Measurements from ENCODE around the gene KLK4. TPM values are rescaled to one million over a fixed set of nuclear protein-coding genes. Genes with fewer than 3 reads are reported as not detected.

KLK4 gene
- total and polyA plus RNA-seq, 10 of the 15 experiments (the other 5 are each of a cell fraction or from before 2014, with no cell fraction given): 0.06 to 0.31 TPM; not detected in 8

GRCh38 chr19:50874211-50874610 is 37.0 kb downstream of the KLK4 start:
- no peak overlapping the region for H3K4me2 ChIP-seq (ENCODE audit: control insufficient read depth, insufficient read depth)
- intact Hi-C loops (cut with micrococcal nuclease; ENCODE audit: unreplicated experiment): no loop called here
- H3K9me3 ChIP-seq (replicated peaks; ENCODE audit: control insufficient read depth, insufficient read depth, low read length): no peaks in the 10 kb centered on the region
- in situ Hi-C loops (cut with MboI): no loop called here
- ChIA-PET RAD21 (ENCODE audit: unreplicated experiment) (no interaction called here), CTCF (interaction anchor here (0.9 kb wide), 1 partner anchor 36 kb away, joined by 3 read pairs; no protein-coding TSS in a partner anchor), SMC1A (ENCODE audit: uncharacterized antibody, unreplicated experiment) (no interaction called here), POLR2A (no interaction called here)
- H3K79me2 ChIP-seq (ENCODE audit: control insufficient read depth, insufficient read depth, low read length): no peaks in the 10 kb centered on the region
- H2AFZ ChIP-seq (ENCODE audit: control insufficient read depth, low read depth, low read length): no peak overlapping the region
- no peak overlapping the region for H3K4me3 ChIP-seq
- FAIRE-seq (no peak), DNase-seq (ENCODE audit: low read depth, low spot score) (no peak), ATAC-seq (no peak)
- no peak for TF ChIP-seq TBL1XR1 (IDR thresholded peaks at IDR 0.05; ENCODE audit: low read depth, low read length)
- TF ChIP-seq KAT2A (conservative IDR thresholded peaks at IDR 0.05; ENCODE audit: control insufficient read depth, low read depth, low read length): no peak
- no peak for TF ChIP-seq MYB (IDR thresholded peaks at IDR 0.05; ENCODE audit: borderline replicate concordance, low read depth, low read length)
- TF ChIP-seq CHD1 (IDR thresholded peaks at IDR 0.05; ENCODE audit: low read depth, low read length): no peak
- no peak for TF ChIP-seq HDAC2 (IDR thresholded peaks at IDR 0.05)
- TF ChIP-seq ZNF384 (IDR thresholded peaks at IDR 0.05; ENCODE audit: borderline replicate concordance, low read depth, low read length): no peak
- TF ChIP-seq CHD2 (IDR thresholded peaks at IDR 0.05; ENCODE audit: borderline replicate concordance, low read depth, low read length): no peak
- TF ChIP-seq RAD21 (IDR thresholded peaks at IDR 0.05; ENCODE audit: insufficient read depth, low read depth, low read length): no peak
- TF ChIP-seq EGR1 (IDR thresholded peaks at IDR 0.05; ENCODE audit: borderline replicate concordance in 1 of 2, low read depth in 2 of 2, low read length in 2 of 2): no peak
- no peak for TF ChIP-seq BCLAF1 (IDR thresholded peaks at IDR 0.05)
- no peak for TF ChIP-seq FOXK2 (IDR thresholded peaks at IDR 0.05)
- no peak for TF ChIP-seq CREB1 (IDR thresholded peaks at IDR 0.05; ENCODE audit: low read depth)
- TF ChIP-seq SIX5 (IDR thresholded peaks at IDR 0.05; ENCODE audit: low read depth, low read length, severe bottlenecking): no peak
- no peak for TF ChIP-seq FOXM1 (IDR thresholded peaks at IDR 0.05; ENCODE audit: low read depth, low read length)
- no peak for TF ChIP-seq IKZF1 (conservative IDR thresholded peaks at IDR 0.05)
- no TSS peak for BruUV-seq (replicated peaks)
- no peak overlapping the region for H3K27ac ChIP-seq (ENCODE audit: control insufficient read depth, insufficient read depth)
- no peaks in the 10 kb centered on the region for H3K27me3 ChIP-seq (replicated peaks in 1 of 2; ENCODE audit: control insufficient read depth in 2 of 2, insufficient read depth in 2 of 2, low read length in 1 of 2)
- no peaks in the 10 kb centered on the region for H4K20me1 ChIP-seq (ENCODE audit: control insufficient read depth, insufficient read depth)
- no peaks in the 10 kb centered on the region for H3K36me3 ChIP-seq (ENCODE audit: control insufficient read depth in 2 of 2, insufficient read depth in 2 of 2, low read length in 1 of 2)
- 73% methylated on average over 5 of the region's 5 CpGs for WGBS (ENCODE audit: insufficient coverage, insufficient replicate concordance, low lambda C conversion rate, missing lambda C conversion rate)
- H3K9ac ChIP-seq (ENCODE audit: control insufficient read depth, insufficient read depth, low read length): no peak overlapping the region
- peaks cover 25% of the 10 kb centered on the region for H3K4me1 ChIP-seq (ENCODE audit: control insufficient read depth, insufficient read depth, low read length)

Measured in GM12878 (cell line).